Progenitor cell of endocrine pancreas (in vitro differentiated cells): Measurements from ENCODE around the gene MRPL2. TPM values are rescaled to one million over a fixed set of nuclear protein-coding genes. Genes with fewer than 3 reads are reported as not detected.
A peak's percentile ranks its signal among the peaks of the same experiment; 100 is the strongest.

Experiments
- DNase-seq: peaks from one replicate; pipeline ENCODE4 v3.0.0; 2021; ENCODE audit warnings: low spot score; ENCODE audit not compliant: unreplicated experiment
- H3K27ac Mint-ChIP-seq: 2 replicates; pipeline ENCODE4 v1.8.0; 2021; ENCODE audit warnings: mild to moderate bottlenecking, moderate library complexity, mixed read lengths
- H3K27me3 Mint-ChIP-seq: 2 replicates; pipeline ENCODE4 v1.8.0; 2021; ENCODE audit warnings: mixed read lengths
- H3K36me3 Mint-ChIP-seq: 2 replicates; pipeline ENCODE4 v1.8.0; 2022; ENCODE audit warnings: mixed read lengths; ENCODE audit not compliant: insufficient read depth
- H3K4me1 Mint-ChIP-seq: 2 replicates; pipeline ENCODE4 v1.8.0; 2021; ENCODE audit warnings: low read depth, mixed read lengths
- H3K4me3 Mint-ChIP-seq: 2 replicates; pipeline ENCODE4 v1.8.0; 2021; ENCODE audit warnings: low read depth, mild to moderate bottlenecking, moderate library complexity, mixed read lengths
- H3K9me3 Mint-ChIP-seq: 2 replicates; pipeline ENCODE4 v1.8.0; 2021; ENCODE audit warnings: low read depth, mixed read lengths
- CTCF ChIP-seq: fragments of 200-600 bp; sonication (generic); IDR thresholded peaks from one replicate; pipeline ENCODE4 v1.5.0; 2021; ENCODE audit warnings: antibody characterized with exemption, mild to moderate bottlenecking; ENCODE audit not compliant: unreplicated experiment
- total RNA-seq: library from RNA; stranded (reverse); gene quantifications from 2 replicates; pipeline ENCODE4 v1.2.1, GENCODE V29; 2021

MRPL2 gene
- total RNA-seq, 1 donor from 2014 or later = 45.2 TPM

- peaks cover 13% of the 10 kb centered on the region for H3K36me3 Mint-ChIP-seq
- no peaks in the 10 kb centered on the region for H3K9me3 Mint-ChIP-seq
- H3K4me3 Mint-ChIP-seq = peak overlapping the region; percentile 93
- peak overlapping the region; percentile 92 for H3K27ac Mint-ChIP-seq
- no peak for DNase-seq
- H3K27me3 Mint-ChIP-seq = no peaks in the 10 kb centered on the region
- no peak for TF ChIP-seq CTCF
- H3K4me1 Mint-ChIP-seq = peaks cover 30% of the 10 kb centered on the region
These were observed 44.8 kb downstream of the MRPL2 start for GRCh38 chr6:43014434-43014909.

- H3K4me1 Mint-ChIP-seq = peaks cover 30% of the 10 kb centered on the region
- H3K27me3 Mint-ChIP-seq = no peaks in the 10 kb centered on the region
- no peaks in the 10 kb centered on the region for H3K9me3 Mint-ChIP-seq
- H3K27ac Mint-ChIP-seq = peak within 1 kb of the TSS; percentile 92
- H3K36me3 Mint-ChIP-seq = peaks cover 13% of the 10 kb centered on the region
- H3K4me3 Mint-ChIP-seq = peak within 1 kb of the TSS; percentile 93
- TF ChIP-seq CTCF = no peak
- DNase-seq = peak; percentile 98
These were observed 45.3 kb downstream of the MRPL2 start, which contains the start of the genes KLHDC3 and MEA1 for GRCh38 chr6:43013843-43014433. TSS of gene KLHDC3 (plus strand) at chr6:43014249. CDS start at chr6:43017193, 2,944 bp downstream. TSS of gene MEA1 (minus strand) at chr6:43013946. CDS start at chr6:43013813, 133 bp downstream.

GRCh38 chr6:43013097-43013842, 46.0 kb downstream of the MRPL2 start:
- Mint-ChIP-seq H3K27me3 (no peaks in the 10 kb centered on the region), H3K27ac (peak overlapping the region; percentile 92), H3K4me3 (peak overlapping the region; percentile 93), H3K36me3 (peaks cover 11% of the 10 kb centered on the region), H3K9me3 (no peaks in the 10 kb centered on the region), H3K4me1 (peaks cover 30% of the 10 kb centered on the region)
- no peak for DNase-seq
- TF ChIP-seq CTCF = no peak

- no peak for DNase-seq
- Mint-ChIP-seq H3K9me3 (no peaks in the 10 kb centered on the region), H3K27me3 (no peaks in the 10 kb centered on the region), H3K27ac (peak overlapping the region; percentile 59), H3K4me3 (peak overlapping the region; percentile 93), H3K4me1 (peaks cover 30% of the 10 kb centered on the region), H3K36me3 (peaks cover 12% of the 10 kb centered on the region)
- no peak for TF ChIP-seq CTCF
These were observed 46.9 kb downstream of the MRPL2 start for GRCh38 chr6:43012364-43012763.

GRCh38 chr6:43011207-43011606, 48.0 kb downstream of the MRPL2 start:
- no peaks in the 10 kb centered on the region for H3K9me3 Mint-ChIP-seq
- H3K4me1 Mint-ChIP-seq = peaks cover 29% of the 10 kb centered on the region
- peaks cover 12% of the 10 kb centered on the region for H3K36me3 Mint-ChIP-seq
- H3K4me3 Mint-ChIP-seq = peak overlapping the region; percentile 33
- no peak for DNase-seq
- H3K27me3 Mint-ChIP-seq = no peaks in the 10 kb centered on the region
- no peak overlapping the region for H3K27ac Mint-ChIP-seq
- TF ChIP-seq CTCF = no peak
